Measurements from ENCODE around the gene GOLPH3.
"Not testable (repeated sequence)": the region's sequence is repeated elsewhere in the genome, so short reads cannot be mapped to it uniquely, and the experiment has no call there.

GRCh38 chr5:32208837-32209236, 34.7 kb upstream of the GOLPH3 start:
- TF ChIP-seq CTCF, POLR2AphosphoS5, POLR2A (IDR thresholded peaks at IDR 0.05): not testable (repeated sequence)
